ENCODE data around the gene PITPNC1.
"Not testable (repeated sequence)": the region's sequence is repeated elsewhere in the genome, so short reads cannot be mapped to it uniquely, and the experiment has no call there.

PITPNC1 gene

DNA sequence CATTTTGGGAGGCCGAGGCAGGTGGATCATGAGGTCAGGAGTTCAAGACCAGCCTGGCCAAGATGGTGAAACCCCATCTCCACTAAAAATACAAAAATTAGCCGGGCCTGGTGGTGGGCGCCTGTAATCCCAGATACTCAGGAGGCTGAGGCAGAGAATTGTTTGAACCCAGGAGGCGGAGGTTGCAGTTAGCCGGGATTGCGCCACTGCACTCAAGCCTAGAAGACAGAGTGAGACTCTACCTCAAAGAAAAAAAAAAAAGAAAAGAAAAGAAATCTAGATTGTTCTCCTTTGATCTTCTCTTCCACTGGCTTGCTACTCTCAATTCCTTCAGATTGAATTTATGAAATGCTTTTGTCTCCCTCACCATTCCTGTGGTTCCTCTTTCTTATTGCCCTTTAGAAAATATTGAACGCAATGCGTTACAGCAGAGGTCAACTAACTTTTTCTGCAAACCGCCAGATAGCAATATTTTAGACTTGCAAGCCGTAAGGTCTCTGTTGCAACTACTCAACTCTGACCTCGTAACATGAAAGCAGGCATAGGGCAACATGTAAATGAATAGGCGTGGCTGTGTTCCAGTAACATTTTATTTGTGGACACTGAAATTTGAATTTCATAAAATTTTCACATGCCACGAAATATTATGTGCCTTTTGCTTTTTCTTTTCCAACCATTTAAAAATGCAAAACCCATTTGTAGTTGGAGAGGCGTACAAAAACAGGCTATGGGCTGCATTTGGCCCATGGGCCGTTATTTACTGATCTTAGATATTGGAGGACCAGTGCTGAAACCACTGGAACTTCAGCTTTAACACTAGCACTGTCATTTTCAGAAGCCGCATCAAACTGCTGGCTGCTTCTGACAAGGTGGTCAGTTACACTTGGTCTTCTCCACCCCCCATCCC lies 24.8 kb downstream of the PITPNC1 start:
- no peak for DNase-seq

DNA sequence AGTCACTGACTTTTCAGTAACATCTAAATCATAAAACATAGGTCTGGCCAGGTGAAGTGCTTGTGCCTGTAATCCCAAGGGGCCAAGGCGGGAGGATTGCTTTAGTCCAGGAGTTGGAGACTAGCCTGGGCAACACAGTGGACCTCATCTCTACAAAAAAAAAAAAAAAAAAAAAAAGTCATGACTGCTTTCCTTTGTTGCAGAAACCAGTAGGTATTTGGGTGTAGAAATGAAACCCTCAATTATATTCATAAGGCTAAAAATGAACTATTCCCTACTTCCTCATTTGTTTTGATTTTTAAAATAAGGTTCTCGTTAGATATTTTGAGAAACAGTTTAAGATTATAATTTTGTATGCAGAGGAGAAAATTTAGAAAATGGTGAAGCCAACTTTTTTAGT lies 26.0 kb downstream of the PITPNC1 start:
- no peak for DNase-seq

DNA sequence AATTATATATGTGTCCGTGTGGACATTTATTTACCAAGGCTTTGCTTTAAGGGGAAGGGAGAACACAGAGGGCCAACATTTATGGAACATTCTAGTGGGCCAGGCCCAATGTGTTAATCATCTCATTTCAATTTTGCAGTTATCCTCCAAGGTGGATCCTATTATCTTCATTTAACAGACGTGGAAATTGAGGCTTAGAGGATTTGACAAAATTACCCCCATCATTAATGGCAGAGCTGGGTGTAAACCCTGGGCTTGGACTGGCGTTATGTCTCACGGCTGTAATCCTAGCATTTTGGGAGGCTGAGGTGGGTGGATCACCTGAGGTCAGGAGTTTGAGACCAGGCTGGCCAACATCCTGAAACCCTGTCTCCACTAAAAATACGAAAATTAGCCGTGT lies 26.4 kb downstream of the PITPNC1 start:
- no peak for DNase-seq

DNA sequence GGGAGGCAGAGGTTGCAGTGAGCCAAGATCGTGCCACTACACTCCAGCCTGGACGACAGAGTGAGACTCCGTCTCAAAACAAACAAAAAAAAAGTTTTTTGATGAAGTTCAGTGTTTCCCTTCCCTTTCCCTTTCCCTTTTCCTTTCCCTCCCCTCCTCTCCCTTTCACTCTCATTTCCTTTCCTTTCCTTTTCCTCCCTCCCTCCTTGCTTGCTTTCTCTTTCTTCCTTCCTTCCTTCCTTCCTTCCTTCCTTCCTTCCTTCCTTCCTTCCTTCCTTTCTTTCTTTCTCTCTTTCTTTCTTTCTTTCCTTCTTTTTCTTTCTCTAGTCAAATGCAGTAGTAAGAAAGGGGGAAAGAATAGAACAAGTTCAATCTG lies 31.4 kb downstream of the PITPNC1 start:
- not testable (repeated sequence) for DNase-seq

DNA sequence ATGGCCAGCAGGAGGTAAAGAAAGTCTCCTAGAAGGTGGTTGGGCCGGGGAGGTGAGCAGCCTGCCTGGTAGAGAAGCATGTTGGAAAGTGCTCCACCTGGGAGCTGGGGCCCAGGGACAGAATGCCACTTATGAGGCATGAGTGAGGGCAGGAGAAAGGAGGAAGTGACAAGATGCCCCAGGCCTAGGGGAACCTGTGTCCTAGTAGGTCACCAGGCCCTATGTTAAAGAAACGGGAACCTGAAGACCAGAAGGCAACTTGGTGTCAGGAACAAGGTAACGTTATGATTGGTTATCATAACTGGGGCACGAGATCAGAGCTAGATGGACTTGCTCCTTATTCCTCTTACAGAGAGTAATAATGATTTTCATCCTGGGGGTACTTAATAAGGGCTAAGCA lies 34.3 kb downstream of the PITPNC1 start:
- no peak for DNase-seq

DNA sequence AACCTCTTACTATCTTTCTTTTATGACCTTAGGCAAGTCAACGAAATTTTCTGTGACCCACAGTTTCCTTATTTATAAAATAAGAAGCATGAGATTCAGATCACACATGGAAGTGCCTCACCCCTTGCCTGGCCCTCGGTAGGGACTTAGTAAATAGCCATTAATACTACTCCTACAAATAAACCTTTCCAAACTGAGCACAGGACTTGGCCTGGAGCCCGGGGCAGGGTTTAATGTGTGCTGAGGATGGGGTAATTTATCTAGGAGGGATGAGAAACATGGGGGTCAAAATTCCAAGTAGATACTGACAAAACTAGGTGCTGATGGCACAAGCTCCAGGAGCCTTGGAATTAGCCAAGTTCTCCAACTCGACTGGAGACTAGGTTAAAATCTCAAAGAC lies 35.0 kb downstream of the PITPNC1 start:
- DNase-seq: no peak

DNA sequence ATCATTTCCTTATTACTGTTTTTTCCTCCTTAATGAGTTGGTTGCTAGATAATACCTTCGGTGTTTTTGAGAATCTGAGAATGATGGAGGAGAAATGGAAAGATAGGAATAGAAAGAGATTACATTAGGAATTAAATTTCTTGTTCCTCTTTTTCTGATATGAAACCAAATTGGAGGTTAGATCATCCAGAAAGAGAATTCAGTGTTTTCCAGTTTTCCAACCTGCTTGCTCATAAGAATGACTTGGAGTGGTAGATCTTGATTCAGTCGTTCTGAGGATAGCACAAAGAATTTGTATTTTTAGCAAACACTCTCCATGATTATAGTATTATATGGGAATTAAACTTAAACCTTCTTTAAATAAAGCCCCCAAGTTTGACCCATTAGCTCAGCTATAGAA lies 35.9 kb downstream of the PITPNC1 start:
- no peak for DNase-seq

DNA sequence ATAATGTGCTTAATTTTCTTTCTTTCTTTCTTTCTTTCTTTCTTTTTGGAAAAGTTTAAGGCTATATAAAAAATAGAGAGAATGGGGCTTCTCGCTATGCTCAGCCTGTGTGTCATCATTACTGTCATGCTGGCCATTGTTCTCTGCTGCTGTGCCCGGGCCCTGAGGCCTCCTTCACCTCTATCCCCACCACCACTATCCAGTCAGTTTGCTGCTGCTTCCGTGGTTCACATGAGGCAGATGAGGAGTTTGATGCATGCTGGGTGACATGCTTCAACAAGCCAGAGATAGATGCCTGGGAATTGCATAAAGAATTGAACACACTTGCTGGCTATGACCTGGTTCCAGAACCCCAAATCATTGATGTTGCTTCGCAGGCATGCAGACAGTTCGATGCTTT lies 36.3 kb downstream of the PITPNC1 start:
- no peak for DNase-seq

DNA sequence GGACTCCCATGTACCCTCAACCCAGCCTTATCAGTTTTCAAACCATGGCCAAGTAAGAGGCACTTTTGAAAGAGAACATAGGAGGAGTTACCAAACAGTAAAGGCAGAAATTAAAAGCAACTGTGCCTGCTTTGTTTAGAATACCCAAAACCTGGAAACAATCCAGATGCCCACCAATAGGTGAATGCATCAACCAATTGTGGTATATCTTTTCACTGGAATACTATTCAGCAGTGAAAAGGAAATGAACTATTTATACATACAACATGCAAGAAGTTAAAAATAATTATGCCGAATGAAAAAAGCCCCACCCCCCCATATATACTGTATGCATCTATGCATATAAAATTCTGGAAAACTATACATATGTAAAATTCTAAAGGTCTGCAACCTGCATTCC lies 37.0 kb downstream of the PITPNC1 start:
- DNase-seq: no peak

DNA sequence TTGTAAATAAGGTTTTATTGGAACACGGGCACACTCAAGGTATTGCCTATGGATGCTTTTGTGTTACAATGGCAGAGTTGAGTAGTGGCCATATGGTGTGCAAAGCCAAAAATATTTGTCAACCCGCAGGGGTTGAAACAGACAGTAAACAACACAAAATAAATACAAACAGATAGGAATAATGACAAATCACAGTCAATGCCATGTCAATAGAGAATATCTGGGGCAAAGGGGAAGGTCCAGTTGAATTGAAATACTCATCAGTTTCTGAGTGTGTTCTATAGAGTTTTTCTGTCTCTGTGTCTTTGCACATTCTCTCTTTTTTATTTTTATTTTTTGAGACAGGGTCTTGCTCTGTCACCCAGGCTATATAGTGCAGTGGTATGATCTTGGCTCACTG lies 37.5 kb downstream of the PITPNC1 start:
- no peak for DNase-seq

DNA sequence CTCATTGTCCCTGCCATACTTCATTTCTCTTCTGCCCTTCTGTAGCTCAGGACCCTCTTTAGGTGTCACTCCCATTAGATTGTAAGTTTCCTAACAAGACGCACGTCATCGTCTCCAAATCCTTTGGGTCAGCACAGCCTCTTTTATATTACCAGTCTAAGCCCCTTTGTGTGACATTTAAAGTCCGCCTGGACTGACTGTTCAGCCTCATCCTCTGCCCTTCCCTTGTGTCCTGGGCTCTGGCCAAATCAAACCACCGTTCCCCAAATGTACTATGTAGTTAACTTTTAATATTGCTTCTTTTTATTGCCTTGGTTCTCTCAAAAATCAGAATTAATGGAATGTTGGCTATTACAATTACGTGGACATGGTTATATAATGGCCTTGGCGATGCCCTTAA lies 38.2 kb downstream of the PITPNC1 start:
- DNase-seq: no peak

DNA sequence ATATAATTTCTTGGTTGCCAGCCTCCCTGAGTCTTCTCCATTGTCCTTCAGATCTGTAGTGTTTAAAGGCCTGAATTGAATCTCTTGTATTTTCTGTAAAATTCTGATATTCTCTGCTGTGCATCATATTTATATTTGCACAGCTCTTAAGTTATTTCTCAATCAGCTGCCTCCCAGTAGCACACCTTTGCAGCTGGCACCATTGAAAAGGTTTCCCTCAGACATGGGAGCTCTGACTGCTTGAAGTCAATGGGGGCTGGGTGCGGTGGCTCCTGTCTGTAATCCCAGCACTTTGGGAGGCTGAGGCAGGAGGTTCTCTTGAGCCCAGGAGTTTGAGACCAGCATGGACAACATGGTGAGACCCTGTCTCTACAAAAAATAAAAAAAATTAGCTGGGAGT lies 40.4 kb downstream of the PITPNC1 start:
- DNase-seq: no peak

DNA sequence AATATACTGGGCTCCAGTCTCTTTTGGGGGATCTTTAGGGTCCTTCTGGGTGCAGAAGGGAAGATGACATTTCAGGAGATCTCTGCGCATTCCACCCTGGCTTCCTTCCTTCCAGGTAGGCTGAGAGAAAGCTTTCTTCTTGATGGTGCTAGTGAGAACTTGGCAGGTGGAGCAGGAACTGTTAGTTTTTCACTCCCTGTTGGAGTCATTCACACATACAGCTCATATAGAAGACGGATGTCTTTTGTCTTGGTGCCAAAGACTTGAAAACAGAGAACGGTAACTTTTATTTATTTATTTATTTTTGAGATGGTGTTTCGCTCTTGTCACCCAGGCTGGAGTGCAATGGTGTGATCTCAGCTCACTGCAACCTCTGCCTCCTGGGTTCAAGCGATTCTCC lies 43.9 kb downstream of the PITPNC1 start:
- DNase-seq: no peak

DNA sequence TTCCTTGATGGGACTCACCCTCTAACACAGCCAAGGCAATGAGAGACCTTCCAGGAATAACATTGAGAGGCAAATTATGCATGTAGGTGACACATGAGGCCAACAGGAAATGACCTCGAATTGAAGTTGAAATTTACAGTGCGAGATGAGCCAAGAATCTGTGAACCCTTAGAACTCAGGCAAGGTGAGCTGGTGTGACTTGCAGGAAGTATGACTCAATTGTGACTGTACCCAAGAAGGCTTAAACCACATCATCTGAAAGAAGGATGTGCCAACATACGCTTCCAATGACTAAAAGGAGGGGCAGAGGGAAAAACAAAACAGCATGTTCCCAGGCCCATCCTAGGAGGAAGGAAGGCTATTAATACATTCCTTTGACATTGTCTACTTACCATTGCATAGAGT lies 44.8 kb downstream of the PITPNC1 start:
- no peak for DNase-seq

DNA sequence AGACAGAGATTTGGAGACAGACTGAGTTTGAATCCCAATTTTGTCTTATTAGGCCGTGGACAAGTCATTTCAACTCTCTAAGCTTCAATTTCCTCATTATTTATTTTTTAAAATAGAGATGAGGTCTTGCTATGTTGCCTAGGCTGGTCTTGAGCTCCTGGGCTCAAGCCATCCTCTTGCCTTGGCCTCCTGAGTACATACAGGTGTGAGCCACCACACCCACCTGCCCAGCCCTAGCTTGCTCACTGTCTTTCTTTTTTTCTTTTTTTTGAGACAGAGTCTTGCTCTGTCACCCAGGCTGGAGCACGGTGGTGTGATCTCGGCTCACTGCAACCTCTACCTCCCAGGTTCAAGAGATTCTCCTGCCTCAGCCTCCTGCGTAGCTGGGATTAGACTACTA lies 45.2 kb downstream of the PITPNC1 start:
- DNase-seq: not testable (repeated sequence)

DNA sequence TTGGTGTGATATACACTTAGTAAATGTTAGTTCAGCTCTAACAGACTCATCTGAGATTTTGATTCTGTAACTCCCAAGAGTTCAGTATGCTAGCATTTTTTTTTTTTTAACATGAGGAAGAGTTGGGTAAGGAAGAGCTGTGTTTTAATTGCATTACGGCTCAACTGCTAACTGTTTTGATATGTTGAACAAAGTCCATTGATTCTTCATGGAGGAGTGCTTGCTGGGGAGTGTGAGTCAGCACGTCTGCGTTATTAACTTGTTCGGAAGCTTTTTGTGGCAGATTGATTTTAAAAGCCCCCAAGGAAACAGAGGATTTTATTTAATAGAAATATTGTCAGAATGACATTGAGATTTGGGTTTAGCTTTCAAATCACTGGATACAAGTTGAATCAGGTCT lies 45.8 kb downstream of the PITPNC1 start:
- no peak for DNase-seq

DNA sequence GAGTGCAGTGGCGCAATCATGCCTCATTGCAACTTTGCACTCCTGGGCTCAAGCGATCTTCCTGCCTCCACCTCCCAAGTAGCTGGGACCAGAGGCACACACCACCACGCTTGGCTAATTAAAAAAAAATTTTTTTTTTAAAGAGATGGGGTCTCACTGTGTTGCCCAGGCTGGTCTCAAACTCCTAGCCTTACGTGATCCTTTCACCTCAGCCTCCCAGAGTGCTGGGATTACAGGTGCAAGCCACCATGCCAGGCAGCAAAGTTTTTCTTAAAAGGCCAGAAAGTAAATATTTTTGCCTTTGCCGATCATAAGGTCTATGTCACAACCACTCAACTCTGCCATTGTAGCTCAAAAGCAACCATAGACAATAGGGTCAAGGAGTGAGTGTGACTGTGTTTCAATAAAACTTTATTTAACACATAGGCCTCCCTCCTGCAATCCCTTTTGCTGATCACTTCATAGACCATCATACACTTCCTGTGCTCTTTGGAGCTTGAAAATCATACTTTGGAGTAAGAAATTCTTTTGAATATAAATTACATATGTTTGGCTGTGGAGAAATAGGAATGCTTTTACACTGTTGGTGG lies 48.6 kb downstream of the PITPNC1 start:
- DNase-seq: no peak

DNA sequence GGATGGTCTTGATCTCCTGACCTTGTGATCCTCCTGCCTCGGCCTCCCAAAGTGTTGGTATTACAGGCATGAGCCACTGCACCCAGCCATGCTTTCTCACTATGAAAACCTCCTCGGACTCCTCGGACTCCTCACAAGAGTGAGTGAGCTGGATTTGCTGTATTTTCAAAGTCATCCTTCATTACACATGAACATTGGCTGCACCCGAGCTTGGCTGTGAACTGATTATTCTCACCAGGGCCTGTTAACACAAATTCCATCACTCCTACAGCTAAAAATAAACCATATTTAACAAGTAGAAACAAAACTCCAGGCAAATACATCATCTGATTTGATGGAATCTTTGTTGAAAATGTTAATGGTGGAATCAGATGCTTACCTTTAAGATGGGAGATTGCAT lies 50.3 kb downstream of the PITPNC1 start:
- DNase-seq: no peak

DNA sequence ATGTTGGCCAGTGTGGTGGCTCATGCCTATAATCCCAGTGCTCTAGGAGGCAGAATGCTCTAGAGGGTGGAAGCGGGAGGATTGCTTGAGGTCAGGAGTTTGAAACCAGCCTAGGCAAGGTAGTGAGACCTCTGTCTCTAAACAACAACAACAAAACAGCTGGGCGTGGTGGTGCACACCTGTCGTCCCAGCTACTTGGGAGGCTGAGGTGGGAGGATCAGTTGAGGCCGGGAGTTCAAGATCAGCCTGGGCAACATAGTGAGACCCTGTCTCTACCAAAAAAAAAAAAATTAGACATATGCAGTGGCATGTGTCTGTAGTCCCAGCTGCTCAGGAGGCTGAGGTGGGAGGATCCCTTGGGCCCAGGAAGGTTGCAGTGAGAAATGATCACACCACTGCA lies 53.4 kb downstream of the PITPNC1 start:
- DNase-seq: not testable (repeated sequence)

DNA sequence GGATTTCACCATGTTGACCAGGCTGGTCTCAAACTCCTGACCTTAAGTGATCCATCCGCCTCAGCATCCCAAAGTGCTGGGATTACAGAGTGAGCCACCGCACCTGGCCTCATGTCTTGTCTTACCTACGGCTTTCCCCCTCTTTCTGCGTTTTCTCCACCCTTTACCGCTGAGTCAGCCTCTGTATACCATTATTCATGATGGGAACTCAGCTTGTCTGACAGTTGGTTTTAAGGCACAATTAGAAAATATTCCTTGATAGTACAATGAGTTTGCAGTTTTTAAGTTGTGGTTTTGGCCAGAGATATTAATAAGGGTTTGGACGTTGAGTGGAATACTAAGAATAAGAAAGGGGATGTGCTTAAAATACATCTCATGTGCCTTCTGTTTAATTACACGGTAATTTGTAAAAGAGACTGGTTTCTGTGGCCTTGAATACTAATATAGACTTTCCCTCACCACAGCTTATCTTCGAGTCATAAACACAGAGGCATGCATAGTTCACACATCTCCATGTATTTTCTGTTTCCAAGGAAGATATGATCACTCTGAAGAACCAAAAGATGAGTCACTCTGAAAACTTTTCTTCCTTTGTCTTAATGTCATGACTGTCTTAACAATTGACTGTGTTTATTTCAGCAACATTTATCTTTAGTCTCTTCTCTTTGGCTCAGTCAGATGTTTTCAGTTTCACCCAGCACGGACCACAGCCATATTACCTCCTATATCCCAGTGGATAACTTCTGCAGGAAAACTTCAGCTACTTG lies 54.4 kb downstream of the PITPNC1 start:
- DNase-seq: no peak

DNA sequence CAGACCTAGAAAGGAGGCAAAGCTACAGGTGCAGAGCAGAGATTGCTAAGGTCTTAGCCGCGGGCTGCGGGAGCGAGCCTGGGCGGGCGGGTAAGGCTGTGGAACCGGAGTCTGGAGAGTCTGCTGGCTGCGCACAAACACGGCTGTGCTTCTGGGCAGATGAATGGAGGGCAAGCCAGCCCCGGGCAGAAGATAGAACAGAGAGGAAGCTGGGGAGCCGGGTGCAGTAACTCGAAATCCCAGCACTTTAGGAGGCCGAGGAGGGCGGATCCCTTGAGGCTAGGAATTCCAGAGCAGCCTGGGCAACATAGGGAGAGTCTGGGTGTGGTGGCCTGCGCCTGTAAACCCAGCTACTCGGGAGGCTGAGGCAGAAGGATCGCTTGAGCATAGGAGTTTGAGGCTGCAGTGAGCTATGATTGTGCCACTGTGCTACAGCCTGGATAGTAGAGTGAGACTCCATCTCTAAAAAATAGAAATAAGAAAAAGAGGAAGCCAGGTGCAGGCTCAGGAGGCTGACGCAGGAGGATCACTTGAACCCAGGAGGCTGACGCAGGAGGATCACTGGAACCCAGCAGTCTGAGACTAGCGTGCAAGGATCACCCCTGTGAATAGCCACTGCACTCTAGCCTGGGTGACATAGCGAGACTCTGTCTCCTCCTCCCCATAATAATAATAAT lies 56.3 kb downstream of the PITPNC1 start:
- no peak for DNase-seq

DNA sequence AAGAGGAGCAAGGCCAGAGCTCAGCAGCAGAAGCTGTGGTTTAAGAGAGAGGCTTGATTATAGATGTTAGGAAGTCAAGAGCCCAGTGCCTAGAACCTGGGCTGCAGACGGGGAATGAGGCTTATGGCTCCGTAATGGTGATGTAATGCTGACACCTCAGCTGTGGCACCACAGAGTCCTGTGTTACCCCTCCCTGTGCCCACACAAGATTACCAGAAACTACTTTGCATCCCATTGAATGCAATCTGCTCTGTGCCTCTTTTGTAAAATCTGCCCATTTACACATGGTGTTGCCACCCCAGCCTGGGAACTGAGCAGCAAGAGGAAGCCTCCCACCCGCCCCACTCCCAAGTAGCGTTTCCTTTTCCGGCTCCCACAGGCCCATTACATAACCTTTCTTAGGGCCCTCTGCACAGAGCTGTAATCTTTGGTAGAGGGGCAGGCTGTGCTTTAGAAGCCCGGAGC lies 57.0 kb downstream of the PITPNC1 start:
- peak; percentile 38 for DNase-seq

DNA sequence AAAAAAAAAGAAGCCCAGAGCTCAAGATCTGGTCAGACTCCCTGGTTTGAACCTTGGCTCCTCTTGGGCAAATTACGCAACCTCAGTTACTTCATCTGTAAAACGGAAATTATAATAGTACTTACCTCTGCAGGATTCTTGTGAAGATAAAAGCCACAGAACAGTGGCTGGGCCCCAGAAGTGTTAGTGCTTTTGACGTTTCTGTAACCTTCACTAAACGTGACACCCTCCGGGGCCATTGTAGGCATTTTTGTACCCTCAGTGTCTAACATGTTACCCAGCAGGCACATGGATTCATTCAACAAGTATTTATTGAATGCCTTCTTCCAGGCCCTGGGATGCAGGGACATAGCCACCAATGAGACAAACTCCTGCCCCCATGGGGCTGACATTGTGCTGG lies 58.0 kb downstream of the PITPNC1 start:
- peak; percentile 37 for DNase-seq

Measured in activated CD4-positive, CD25-positive, alpha-beta regulatory T cell treated with anti-CD3 and anti-CD28 coated beads, Interleukin-2, amount 50 U/mL, for 72 hours (primary cell).